GM19324 (cell line): ENCODE results near the gene CBR3.
"Not testable (repeated sequence)": the region's sequence is repeated elsewhere in the genome, so short reads cannot be mapped to it uniquely, and the experiment has no call there.

Experiments used
- ATAC-seq: cut with Tn5 transposase; IDR thresholded peaks from one replicate; pipeline ENCODE4 v1.9.1; 2021; ENCODE audit warnings: mild to moderate bottlenecking, moderate library complexity; ENCODE audit not compliant: unreplicated experiment, low FRiP score

Gene CBR3

DNA sequence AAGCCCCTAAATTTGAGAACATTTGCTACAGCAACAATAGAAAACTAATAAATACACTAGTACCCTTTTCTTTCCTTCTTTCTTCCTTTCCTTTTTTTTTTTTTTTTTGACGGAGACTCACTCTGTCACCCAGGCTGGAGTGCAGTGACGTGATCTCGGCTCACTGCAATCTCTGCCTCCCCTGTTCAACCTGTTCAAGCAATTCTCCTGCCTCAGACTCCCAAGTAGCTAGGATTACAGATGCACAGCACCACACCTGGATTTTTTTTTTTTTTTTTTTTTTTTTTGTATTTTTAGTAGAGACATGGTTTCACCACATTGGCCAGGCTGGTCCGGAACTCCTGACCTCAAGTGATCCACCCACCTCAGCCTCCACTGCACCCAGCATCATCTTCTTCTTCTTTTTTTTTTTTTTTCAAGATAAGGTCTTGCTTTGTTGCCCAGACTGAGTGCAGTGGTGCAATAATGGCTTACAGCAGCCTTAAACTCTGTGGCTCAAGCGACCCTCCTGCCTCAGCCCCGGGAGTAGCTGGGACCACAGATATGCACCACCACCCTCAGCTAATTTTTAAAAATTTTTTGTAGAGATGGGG lies 19.6 kb upstream of the CBR3 start:
- ATAC-seq = no peak

GRCh38 chr21:36117286-36117741 lies 17.6 kb upstream of the CBR3 start:
- ATAC-seq = no peak

GRCh38 chr21:36120304-36120888 lies 14.5 kb upstream of the CBR3 start:
- no peak for ATAC-seq

GRCh38 chr21:36122977-36123376 lies 11.9 kb upstream of the CBR3 start:
- no peak for ATAC-seq

GRCh38 chr21:36124395-36124794 lies 10.5 kb upstream of the CBR3 start:
- no peak for ATAC-seq

DNA sequence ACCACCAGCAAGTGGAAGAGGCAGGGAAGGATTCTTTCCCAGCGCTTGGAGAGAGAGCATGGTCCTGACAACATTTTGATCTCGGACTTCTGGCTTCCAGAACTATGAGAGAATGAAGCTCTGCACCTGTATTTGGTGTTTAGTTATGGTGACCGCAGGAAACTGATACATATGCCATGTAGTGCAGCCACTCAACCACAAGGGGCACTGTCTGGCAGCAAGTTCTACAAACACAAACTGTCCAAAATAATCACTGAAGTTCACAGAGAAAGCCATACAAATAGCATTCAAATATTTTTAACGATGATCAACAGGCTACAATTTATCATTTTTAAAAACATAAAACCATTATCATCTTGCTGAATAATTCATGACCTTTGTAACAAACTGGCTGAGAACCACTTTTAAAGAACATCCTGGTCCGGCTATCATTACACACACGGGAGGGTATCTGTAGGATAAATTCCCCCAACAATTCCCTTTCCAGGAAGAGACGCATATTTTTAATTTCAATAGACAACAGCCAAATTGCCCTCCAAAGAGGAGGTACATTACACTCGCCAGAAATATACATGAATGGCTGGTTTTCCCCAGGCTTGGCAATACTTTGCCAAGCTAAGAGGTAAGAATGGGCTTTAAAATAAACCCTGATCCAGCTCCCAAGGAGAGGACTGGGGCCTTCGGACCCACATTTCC lies 9.2 kb upstream of the CBR3 start:
- no peak for ATAC-seq

DNA sequence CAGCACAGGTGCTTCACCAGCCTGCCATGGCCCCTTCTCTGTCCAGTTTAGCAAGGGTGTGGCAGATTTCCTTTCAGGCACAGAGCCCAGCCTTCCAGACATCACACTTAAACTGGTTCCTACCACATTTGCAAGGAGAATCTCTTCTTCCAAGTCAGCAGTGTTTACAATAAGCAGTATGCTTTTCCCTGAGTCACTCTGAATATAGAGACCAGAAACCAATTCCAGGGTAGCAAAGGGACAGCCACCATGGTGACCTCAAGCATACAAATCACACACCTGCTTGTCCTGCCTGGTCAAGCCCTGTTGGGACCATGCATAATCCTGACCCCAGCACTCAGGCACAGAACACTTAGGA lies 8.7 kb upstream of the CBR3 start:
- ATAC-seq = no peak

DNA sequence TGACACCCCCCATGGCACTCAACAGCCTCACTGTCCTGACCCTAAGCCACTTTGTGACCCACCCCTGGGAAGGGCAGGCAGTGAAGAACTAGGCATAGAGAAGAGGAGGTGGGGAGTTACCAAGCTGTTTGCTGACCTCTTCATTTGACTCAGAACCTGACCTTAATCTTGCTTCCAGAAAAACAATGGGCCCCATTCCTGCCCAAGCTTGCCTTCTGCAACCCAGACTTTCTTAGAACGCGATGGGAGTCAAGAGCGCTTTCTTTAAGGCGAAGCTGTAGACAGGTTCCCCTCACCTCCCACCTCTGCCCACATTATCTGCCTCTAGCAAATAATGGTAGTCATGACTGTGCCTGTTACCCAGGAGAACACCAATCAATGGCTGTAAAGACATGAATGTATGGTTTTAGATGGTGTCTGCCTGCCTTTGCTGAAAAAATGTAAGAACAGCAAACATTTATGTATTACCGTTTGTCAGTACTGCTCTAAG lies 8.2 kb upstream of the CBR3 start:
- ATAC-seq = no peak

DNA sequence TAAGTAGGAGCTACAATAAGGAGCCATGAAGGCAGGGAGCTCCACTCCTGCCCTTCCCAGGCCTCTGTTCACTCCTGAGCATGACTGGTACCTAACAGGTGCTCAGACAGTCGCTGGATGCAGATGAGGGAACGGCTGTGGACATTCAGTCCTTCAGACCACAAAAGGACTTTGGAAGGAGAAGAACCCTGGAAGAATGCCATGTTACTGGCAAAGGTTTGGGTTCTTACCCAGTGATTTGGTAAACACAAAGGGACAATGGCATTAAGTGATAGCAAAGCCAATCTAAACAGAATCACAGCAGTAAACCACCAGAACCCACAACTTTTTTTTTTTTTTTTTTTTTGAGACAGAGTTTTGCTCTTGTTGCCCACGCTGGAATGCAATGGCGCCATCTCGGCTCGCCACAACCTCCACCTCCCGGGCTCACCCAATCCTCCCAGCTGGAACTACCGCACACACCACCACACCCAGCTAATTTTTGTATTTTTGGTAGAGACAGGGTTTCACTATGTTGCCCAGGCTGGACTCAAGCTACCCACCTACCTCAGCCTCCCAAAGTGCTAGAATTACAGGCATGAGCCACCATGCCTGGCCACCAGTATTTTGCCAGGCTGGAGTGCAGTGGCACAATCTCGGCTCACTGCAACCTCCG lies 7.5 kb upstream of the CBR3 start:
- no peak for ATAC-seq

DNA sequence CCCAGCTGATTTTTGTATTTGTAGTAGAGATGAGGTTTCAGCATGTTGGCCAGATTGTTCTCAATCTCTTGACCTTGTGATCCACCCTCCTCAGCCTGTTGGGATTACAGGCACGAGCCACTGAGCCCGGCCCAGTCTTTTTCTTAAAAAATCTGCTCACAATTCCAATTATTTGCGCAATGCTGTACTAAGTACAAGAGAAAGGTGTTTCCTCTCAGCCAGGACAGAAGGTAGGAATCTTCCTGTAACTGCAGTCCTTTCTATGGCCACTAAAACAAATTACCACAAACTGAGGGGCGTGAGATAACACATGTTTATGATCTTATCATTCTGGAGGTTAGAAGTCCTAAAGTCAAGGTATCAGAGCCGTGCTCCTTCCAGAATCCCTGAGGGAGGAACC lies 6.9 kb upstream of the CBR3 start:
- ATAC-seq = no peak

DNA sequence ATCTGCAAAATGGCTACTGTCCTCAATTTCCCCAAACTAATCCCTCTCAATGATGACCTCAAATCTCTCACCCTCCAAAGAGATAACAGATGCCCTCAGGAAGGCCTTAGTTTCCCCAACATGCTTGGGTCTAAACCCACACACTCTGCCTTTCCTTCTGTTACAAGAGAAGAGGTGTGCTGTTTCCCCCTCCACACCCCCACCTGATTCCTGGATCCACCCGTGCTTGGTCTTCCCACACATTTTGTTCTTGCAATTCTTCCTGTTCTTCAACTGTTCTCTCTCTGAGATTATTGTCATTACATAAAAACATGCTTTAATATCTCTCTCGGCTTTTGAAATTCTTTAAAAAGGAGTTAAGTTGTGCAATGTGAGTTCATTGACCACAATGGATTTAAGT lies 5.7 kb upstream of the CBR3 start:
- no peak for ATAC-seq

DNA sequence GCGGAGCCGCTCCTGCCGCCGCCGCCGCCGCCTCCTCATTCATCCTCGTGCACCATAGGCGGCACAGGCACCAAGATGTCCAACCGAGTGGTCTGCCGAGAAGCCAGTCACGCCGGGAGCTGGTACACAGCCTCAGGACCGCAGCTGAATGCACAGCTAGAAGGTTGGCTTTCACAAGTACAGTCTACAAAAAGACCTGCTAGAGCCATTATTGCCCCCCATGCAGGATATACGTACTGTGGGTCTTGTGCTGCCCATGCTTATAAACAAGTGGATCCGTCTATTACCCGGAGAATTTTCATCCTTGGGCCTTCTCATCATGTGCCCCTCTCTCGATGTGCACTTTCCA lies 4.5 kb upstream of the CBR3 start:
- not testable (repeated sequence) for ATAC-seq

DNA sequence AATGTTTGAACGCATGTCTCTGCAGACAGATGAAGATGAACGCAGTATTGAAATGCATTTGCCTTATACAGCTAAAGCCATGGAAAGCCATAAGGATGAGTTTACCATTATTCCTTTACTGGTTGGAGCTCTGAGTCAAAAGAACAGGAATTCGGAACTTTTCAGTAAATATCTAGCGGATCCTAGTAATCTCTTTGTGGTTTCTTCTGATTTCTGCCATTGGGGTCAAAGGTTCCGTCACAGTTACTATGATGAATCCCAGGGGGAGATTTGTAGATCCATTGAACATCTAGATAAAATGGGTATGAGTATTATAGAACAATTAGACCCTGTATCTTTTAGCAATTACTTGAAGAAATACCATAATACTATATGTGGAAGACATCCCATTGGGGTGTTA lies 4.0 kb upstream of the CBR3 start:
- ATAC-seq = not testable (repeated sequence)

DNA sequence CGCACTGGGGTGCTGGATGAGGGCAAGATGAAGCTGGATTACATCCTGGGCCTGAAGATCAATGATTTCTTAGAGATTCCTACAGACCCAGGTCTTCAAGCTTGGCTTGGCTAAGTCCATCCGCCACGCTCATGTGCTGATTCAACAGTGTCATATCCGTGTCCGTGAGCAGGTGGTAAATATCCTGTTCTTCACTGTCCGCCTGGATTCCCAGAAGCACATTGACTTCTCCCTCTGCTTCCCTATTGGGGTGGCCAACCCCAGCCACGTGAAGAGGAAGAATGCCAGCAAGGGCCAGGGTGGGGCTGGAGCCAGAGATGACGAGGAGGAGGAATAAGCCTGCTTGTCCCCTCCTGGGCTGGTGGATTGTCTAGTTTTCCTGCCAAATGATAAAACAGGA lies 2.2 kb upstream of the CBR3 start:
- no peak for ATAC-seq

GRCh38 chr21:36135391-36136102 lies 668 bp downstream of the CBR3 start:
- ATAC-seq = no peak

GRCh38 chr21:36139791-36140190 lies 4.9 kb downstream of the CBR3 start:
- ATAC-seq = not testable (repeated sequence)

- ATAC-seq = no peak
Measured at GRCh38 chr21:36141513-36141925, 6.6 kb downstream of the CBR3 start.

DNA sequence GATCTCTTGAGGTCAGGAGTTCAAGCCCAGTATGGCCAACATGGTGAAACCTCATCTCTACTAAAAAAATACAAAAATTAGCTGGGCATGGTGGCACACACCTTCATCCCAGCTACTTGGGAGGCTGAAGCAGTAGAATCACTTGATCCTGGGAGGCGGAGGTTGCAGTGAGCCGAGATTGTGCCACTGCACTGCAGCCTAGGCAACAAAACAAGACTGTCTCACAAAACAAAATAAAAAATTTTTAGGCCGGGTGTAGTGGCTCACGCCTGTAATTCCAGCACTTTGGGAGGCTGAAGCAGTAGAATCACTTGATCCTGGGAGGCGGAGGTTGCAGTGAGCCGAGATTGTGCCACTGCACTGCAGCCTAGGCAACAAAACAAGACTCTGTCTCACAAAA lies 9.4 kb downstream of the CBR3 start:
- not testable (repeated sequence) for ATAC-seq

GRCh38 chr21:36145259-36145658 lies 10.4 kb downstream of the CBR3 start:
- no peak for ATAC-seq

GRCh38 chr21:36147911-36148310 lies 13.0 kb downstream of the CBR3 start:
- ATAC-seq = no peak

GRCh38 chr21:36148886-36149285 lies 14.0 kb downstream of the CBR3 start:
- ATAC-seq = no peak
